Measurements from ENCODE around the gene SBK3. TPM values are rescaled to one million over a fixed set of nuclear protein-coding genes. Genes with fewer than 3 reads are reported as not detected.

The SBK3 gene
- total and polyA plus RNA-seq, 2 of the 8 experiments (the other 6 are each of a cell fraction or from before 2014, with no cell fraction given) = 0.76 to 1.5 TPM

- WGBS, 2 experiments (ENCODE audit: extremely low coverage in 1 of 2, insufficient coverage in 1 of 2, insufficient read length in 1 of 2, insufficient replicate concordance in 2 of 2, low coverage in 1 of 2, low lambda C conversion rate in 2 of 2, missing lambda C conversion rate in 1 of 2) = 44% methylated on average over 32 of the region's 61 CpGs; no CpG with 5 or more reads in 1 of the 2 experiments
- Histone ChIP-seq H4K8ac (ENCODE audit: extremely low read depth, insufficient read depth, low read length) (peak overlapping the region; percentile 58), H3K4me1 (replicated peaks in 1 of 4; ENCODE audit: control insufficient read depth in 3 of 4, insufficient read depth in 4 of 4, low read length in 3 of 4) (no peaks in the 10 kb centered on the region; a peak in 1 of 7 replicates), H3K4me2 (ENCODE audit: insufficient read depth in 1 of 2, low read depth in 2 of 2, low read length in 2 of 2) (peak overlapping the region in 1 of 2 experiments; percentile 58; a peak in 3 of 4 replicates), H3K23me2 (ENCODE audit: low read depth, low read length) (peaks cover 8% of the 10 kb centered on the region; the same call in 1 of the 2 replicates), H3K9ac (replicated peaks in 1 of 4; ENCODE audit: extremely low read depth in 1 of 4, low read depth in 3 of 4, low read length in 3 of 4) (no peak overlapping the region), H3K79me1 (ENCODE audit: low read depth, low read length) (no peaks in the 10 kb centered on the region), H3K23ac (ENCODE audit: insufficient read length) (no peak overlapping the region), H3K79me2 (ENCODE audit: control insufficient read depth in 1 of 2, insufficient read depth in 2 of 2, low read length in 2 of 2) (no peaks in the 10 kb centered on the region), H3K14ac (ENCODE audit: insufficient read length) (no peak overlapping the region), H2AK5ac (ENCODE audit: low read depth, low read length) (no peak overlapping the region), H3K27ac (ENCODE audit: low read depth, low read length) (no peak overlapping the region), H2AFZ (ENCODE audit: low read length) (no peak overlapping the region), H2BK12ac (ENCODE audit: low read depth, low read length) (no peak overlapping the region), H2BK20ac (ENCODE audit: low read length) (no peak overlapping the region), H3K4ac (replicated peaks; ENCODE audit: insufficient read length, low read depth, low read length) (peak overlapping the region; percentile 77), H2BK15ac (ENCODE audit: low read length) (peak overlapping the region; percentile 92; the same call in 1 of the 2 replicates), H3K18ac (ENCODE audit: extremely low read depth, low read length) (no peak overlapping the region; the same call in 1 of the 2 replicates), H4K91ac (replicated peaks; ENCODE audit: insufficient read length, low read length) (no peak overlapping the region), H3K27me3 (replicated peaks in 1 of 4; ENCODE audit: control insufficient read depth in 3 of 4, extremely low read depth in 1 of 4, insufficient read depth in 3 of 4, low read length in 3 of 4) (no peaks in the 10 kb centered on the region; a peak in 2 of 7 replicates), H2BK120ac (replicated peaks; ENCODE audit: low read depth, low read length) (no peak overlapping the region), H2BK5ac (ENCODE audit: low read depth, low read length) (no peak overlapping the region), H4K20me1 (replicated peaks in 1 of 2; ENCODE audit: control insufficient read depth in 1 of 2, insufficient read depth in 2 of 2, low read length in 2 of 2) (peaks cover 0 to 4% of the 10 kb centered on the region in 2 experiments), H3K56ac (replicated peaks; ENCODE audit: insufficient read length, low read depth, low read length) (no peak overlapping the region), H3K36me3 (ENCODE audit: control insufficient read depth in 2 of 4, insufficient read depth in 4 of 4, low read length in 3 of 4) (no peaks in the 10 kb centered on the region), H3K9me3 (ENCODE audit: insufficient read depth in 2 of 2, low read depth in 1 of 2, low read length in 1 of 2) (no peaks in the 10 kb centered on the region; a peak in 1 of 4 replicates), H3K4me3 (ENCODE audit: extremely low read depth in 1 of 4, insufficient read depth in 2 of 4, low read depth in 3 of 4, low read length in 4 of 4) (peak overlapping the region in 1 of 4 experiments; percentile 46; a peak in 2 of 8 replicates), H4K5ac (ENCODE audit: insufficient read length, low read depth, low read length) (no peak overlapping the region)
- DNase-seq (ENCODE audit: low read depth in 1 of 2, low spot score in 2 of 2) (peak; percentile 83 to 99), FAIRE-seq (peak; percentile 72)
- POLR2A ChIA-PET (ENCODE audit: partially characterized antibody) = interaction anchor here (0.6 to 1.2 kb wide), 2 partner anchors 9 to 84 kb away, joined by 3 read pairs; no protein-coding TSS in a partner anchor
- CTCF ChIA-PET (ENCODE audit: partially characterized antibody) = interaction anchor here (0.6 to 2.2 kb wide), 9 partner anchors 13 to 986 kb away, joined by 3 to 12 read pairs (median 5); partner anchors contain the start of gene ZNF865
- TF ChIP-seq TAF1 (IDR thresholded peaks at IDR 0.05; ENCODE audit: low read depth, low read length) (no peak), KDM5A (IDR thresholded peaks at IDR 0.05; ENCODE audit: low read length) (no peak), HDAC2 (IDR thresholded peaks at IDR 0.05; ENCODE audit: borderline replicate concordance in 1 of 2, low read depth in 2 of 2, low read length in 2 of 2) (0 out of 4 replicates have a peak, but pooled peaks of 1 of the 2 experiments have one; percentile 75), RFX5 (IDR thresholded peaks at IDR 0.05; ENCODE audit: borderline replicate concordance, low read depth, low read length) (peak; percentile 100), RAD21 (IDR thresholded peaks at IDR 0.05 in 1 of 2, conservative IDR thresholded peaks at IDR 0.05 in 1 of 2; ENCODE audit: low read depth in 2 of 2, low read length in 2 of 2) (peak; percentile 91 to 93), CTCF (IDR thresholded peaks at IDR 0.05; ENCODE audit: control extremely low read depth in 1 of 3, insufficient read depth in 1 of 3, low read depth in 1 of 3, low read length in 3 of 3) (peak; percentile 86 to 93 (median 90)), E2F6 (IDR thresholded peaks at IDR 0.05) (0 out of 2 replicates have a peak, but pooled peaks have one; percentile 35)
These were observed 28.3 kb downstream of the SBK3 start for GRCh38 chr19:55516878-55517620.
